ENCODE measurements around the gene DPP9. TPM values are rescaled to one million over a fixed set of nuclear protein-coding genes. Genes with fewer than 3 reads are reported as not detected.
A peak's percentile ranks its signal among the peaks of the same experiment; 100 is the strongest.

The DPP9 gene
- total and polyA plus RNA-seq, 2 of the 13 experiments (the other 11 are each of a cell fraction or from before 2014, with no cell fraction given), result 8.4 to 25.8 TPM

DNA sequence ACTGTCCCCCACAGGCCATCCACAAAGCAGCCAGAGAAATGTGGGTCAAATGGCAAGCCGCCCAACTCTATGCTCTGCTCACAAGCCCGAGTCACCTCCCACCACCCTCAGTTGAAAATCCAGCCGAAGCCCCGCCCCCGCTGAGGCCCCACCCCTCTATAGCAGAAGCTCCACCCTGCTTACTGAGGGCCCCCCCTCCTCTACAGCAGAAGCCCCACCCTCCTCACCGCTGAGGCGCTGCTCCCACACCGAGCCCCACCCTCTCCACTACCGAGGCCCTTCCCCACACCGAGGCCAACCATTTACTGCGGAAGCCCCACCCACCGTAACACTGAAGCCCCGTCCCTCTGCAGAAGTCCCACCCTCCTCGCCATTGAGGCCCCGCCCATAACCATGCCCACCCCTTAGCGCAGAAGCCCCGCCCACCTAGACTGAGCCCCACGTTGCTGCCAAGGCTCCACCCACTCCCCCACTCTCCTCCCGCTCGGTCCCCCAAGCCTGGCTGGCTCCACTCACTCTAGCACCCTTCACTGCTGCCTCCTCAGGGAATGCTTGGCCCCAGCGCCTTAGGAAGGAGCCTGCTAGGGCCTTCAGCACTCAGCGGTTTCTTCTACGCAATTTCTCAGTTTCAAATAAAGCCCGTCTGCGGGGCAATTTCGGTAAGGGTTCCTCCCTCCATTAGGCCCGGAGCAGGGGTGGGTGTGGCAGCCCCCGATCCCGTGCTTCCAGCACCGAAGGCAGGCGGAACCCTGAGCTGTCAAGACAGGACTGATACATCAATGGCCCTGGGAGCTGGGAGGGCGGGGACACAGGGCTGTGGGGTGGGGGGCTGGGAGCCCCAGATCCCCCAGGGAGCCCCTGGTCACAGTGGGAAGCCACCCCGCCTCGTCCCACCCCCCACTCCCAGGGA, 44.5 kb downstream of the DPP9 start:
- Histone ChIP-seq H3K9ac (ENCODE audit: insufficient read depth, low read depth, low read length) (no peak overlapping the region), H4K20me1 (ENCODE audit: insufficient read depth, low read length) (no peaks in the 10 kb centered on the region), H3K4me2 (ENCODE audit: low read depth, low read length) (no peak overlapping the region), H3K4me3 (replicated peaks in 1 of 3; ENCODE audit: insufficient read depth in 1 of 3, low read depth in 2 of 3, low read length in 3 of 3) (no peak overlapping the region), H3K9me3 (ENCODE audit: low read length) (no peaks in the 10 kb centered on the region), H3K27ac (ENCODE audit: extremely low read length, insufficient read depth, low read length) (no peak overlapping the region), H3K27me3 (ENCODE audit: control insufficient read depth in 1 of 2, insufficient read depth in 2 of 2, low read length in 2 of 2) (no peaks in the 10 kb centered on the region), H3K36me3 (replicated peaks in 1 of 2; ENCODE audit: control insufficient read depth in 1 of 2, insufficient read depth in 2 of 2, low read length in 2 of 2) (peaks cover 4 to 15% of the 10 kb centered on the region in 2 experiments; a peak in 2 of 5 replicates), H3K79me2 (ENCODE audit: insufficient read depth, low read length) (no peaks in the 10 kb centered on the region), H2AFZ (ENCODE audit: low read length) (no peak overlapping the region), H3K4me1 (ENCODE audit: insufficient read depth, low read length) (no peaks in the 10 kb centered on the region)
- intact Hi-C loops (cut with micrococcal nuclease; ENCODE audit: unreplicated experiment), result no loop called here
- no peak for DNase-seq (ENCODE audit: low spot score)
- 94% methylated on average over 31 of the region's 34 CpGs for WGBS (ENCODE audit: low lambda C conversion rate)
- ATAC-seq, result peak; percentile 16; the same call in 2 of the 3 replicates
- in situ Hi-C loops (cut with HindIII; ENCODE audit: extremely low pct_ligation_motif_present, low pct_unique_long_range_greater_than_20kb), result no loop called here
- no peak for FAIRE-seq
- ChIA-PET POLR2A (no interaction called here), CTCF (ENCODE audit: low intra/inter-chr PET ratio, low total read pairs) (no interaction called here)
- BruUV-seq (replicated peaks), result no TSS peak
- TF ChIP-seq, protein P1, sequence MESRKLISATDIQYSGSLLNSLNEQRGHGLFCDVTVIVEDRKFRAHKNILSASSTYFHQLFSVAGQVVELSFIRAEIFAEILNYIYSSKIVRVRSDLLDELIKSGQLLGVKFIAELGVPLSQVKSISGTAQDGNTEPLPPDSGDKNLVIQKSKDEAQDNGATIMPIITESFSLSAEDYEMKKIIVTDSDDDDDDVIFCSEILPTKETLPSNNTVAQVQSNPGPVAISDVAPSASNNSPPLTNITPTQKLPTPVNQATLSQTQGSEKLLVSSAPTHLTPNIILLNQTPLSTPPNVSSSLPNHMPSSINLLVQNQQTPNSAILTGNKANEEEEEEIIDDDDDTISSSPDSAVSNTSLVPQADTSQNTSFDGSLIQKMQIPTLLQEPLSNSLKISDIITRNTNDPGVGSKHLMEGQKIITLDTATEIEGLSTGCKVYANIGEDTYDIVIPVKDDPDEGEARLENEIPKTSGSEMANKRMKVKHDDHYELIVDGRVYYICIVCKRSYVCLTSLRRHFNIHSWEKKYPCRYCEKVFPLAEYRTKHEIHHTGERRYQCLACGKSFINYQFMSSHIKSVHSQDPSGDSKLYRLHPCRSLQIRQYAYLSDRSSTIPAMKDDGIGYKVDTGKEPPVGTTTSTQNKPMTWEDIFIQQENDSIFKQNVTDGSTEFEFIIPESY (CRISPR knock-in tag; IDR thresholded peaks at IDR 0.05), result peak; percentile 79
- no peak for TF ChIP-seq FOXA3 (CRISPR knock-in tag; IDR thresholded peaks at IDR 0.05)

DNA sequence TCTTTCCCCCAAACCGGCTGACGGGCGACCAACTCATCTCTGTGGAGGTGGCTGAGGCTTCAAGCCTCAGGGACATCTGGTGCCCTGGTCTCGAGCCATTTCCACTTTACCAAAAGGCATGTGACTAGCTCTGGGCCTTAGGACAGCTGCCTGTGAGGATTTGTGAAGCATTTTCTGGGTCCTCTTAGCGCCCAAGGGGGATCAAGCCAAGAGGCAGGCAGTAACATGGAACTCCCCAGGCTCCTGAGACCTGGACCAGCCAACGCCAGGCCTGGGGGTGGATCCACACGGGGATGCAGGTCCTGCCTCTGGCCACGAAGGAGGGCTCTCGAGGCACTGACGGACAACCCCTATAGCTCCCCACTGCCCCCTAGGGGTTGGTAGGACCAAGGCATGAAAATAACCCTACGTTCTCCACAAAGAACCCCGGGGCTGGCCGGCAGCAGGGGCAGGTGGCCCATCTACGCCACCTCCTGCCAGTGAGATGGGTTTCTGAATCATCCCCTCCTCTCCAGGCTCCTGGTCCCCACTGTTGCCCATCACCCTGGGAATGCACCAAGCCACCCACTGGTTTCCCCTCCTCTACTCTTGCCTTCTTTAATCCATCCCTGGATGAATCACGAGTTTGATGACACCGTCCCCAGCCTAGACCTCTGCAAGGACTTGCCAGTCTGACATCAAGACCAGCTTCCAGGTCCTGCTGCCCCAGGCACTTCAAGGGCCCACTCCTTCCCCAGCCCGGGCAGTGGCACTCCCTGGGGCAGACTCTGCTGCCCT, 46.5 kb downstream of the DPP9 start:
- no peaks in the 10 kb centered on the region for H3K79me2 ChIP-seq (ENCODE audit: insufficient read depth, low read length)
- H3K9me3 ChIP-seq (ENCODE audit: low read length), result no peaks in the 10 kb centered on the region
- intact Hi-C loops (cut with micrococcal nuclease; ENCODE audit: unreplicated experiment) (no loop called here), in situ Hi-C loops (cut with HindIII; ENCODE audit: extremely low pct_ligation_motif_present, low pct_unique_long_range_greater_than_20kb) (no loop called here)
- ChIA-PET CTCF (ENCODE audit: low intra/inter-chr PET ratio, low total read pairs) (no interaction called here), POLR2A (interaction anchor here (1.0 kb wide), 2 partner anchors 27 to 45 kb away, joined by 3 read pairs; no protein-coding TSS in a partner anchor)
- H3K9ac ChIP-seq (ENCODE audit: insufficient read depth, low read depth, low read length), result no peak overlapping the region
- no peaks in the 10 kb centered on the region for H3K27me3 ChIP-seq (ENCODE audit: control insufficient read depth in 1 of 2, insufficient read depth in 2 of 2, low read length in 2 of 2)
- FAIRE-seq, result peak; percentile 65
- no peak overlapping the region for H2AFZ ChIP-seq (ENCODE audit: low read length)
- BruUV-seq (replicated peaks), result no TSS peak
- H3K4me2 ChIP-seq (ENCODE audit: low read depth, low read length), result no peak overlapping the region
- no peak overlapping the region for H3K27ac ChIP-seq (ENCODE audit: extremely low read length, insufficient read depth, low read length)
- DNase-seq (ENCODE audit: low spot score), result peak; percentile 69
- no peaks in the 10 kb centered on the region; the same call in 1 of the 2 replicates for H3K4me1 ChIP-seq (ENCODE audit: insufficient read depth, low read length)
- peak; percentile 77 for ATAC-seq
- H3K4me3 ChIP-seq (replicated peaks in 1 of 3; ENCODE audit: insufficient read depth in 1 of 3, low read depth in 2 of 3, low read length in 3 of 3), result no peak overlapping the region
- H4K20me1 ChIP-seq (ENCODE audit: insufficient read depth, low read length), result no peaks in the 10 kb centered on the region
- 73% methylated on average over 13 of the region's 17 CpGs for WGBS (ENCODE audit: low lambda C conversion rate)
- peaks cover 0 to 8% of the 10 kb centered on the region in 2 experiments; a peak in 2 of 5 replicates for H3K36me3 ChIP-seq (replicated peaks in 1 of 2; ENCODE audit: control insufficient read depth in 1 of 2, insufficient read depth in 2 of 2, low read length in 2 of 2)
- TF ChIP-seq ZIK1 (CRISPR knock-in tag; IDR thresholded peaks at IDR 0.05; ENCODE audit: borderline replicate concordance, low read depth) (no peak), ARNT (IDR thresholded peaks at IDR 0.05) (no peak), NR1H2 (CRISPR knock-in tag; IDR thresholded peaks at IDR 0.05; ENCODE audit: borderline replicate concordance, low read depth) (no peak), RAD21 (CRISPR knock-in tag; IDR thresholded peaks at IDR 0.05) (0 out of 2 replicates have a peak, but pooled peaks have one; percentile 59), ZNF652 (CRISPR knock-in tag; IDR thresholded peaks at IDR 0.05; ENCODE audit: borderline replicate concordance, low read depth) (peak; percentile 69), NR2C2 (CRISPR knock-in tag; IDR thresholded peaks at IDR 0.05; ENCODE audit: borderline replicate concordance) (0 out of 2 replicates have a peak, but pooled peaks have one; percentile 13), NONO (IDR thresholded peaks at IDR 0.05) (no peak), NONO (CRISPR knock-in tag; conservative IDR thresholded peaks at IDR 0.05) (0 out of 2 replicates have a peak, but pooled peaks have one; percentile 14), ZMYM3 (CRISPR knock-in tag; IDR thresholded peaks at IDR 0.05) (peak; percentile 77)
- TF ChIP-seq, protein P2, sequence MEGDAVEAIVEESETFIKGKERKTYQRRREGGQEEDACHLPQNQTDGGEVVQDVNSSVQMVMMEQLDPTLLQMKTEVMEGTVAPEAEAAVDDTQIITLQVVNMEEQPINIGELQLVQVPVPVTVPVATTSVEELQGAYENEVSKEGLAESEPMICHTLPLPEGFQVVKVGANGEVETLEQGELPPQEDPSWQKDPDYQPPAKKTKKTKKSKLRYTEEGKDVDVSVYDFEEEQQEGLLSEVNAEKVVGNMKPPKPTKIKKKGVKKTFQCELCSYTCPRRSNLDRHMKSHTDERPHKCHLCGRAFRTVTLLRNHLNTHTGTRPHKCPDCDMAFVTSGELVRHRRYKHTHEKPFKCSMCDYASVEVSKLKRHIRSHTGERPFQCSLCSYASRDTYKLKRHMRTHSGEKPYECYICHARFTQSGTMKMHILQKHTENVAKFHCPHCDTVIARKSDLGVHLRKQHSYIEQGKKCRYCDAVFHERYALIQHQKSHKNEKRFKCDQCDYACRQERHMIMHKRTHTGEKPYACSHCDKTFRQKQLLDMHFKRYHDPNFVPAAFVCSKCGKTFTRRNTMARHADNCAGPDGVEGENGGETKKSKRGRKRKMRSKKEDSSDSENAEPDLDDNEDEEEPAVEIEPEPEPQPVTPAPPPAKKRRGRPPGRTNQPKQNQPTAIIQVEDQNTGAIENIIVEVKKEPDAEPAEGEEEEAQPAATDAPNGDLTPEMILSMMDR (CRISPR knock-in tag; IDR thresholded peaks at IDR 0.05), result peak; percentile 70
